ENCODE data around the gene PIGBOS1.

DNA sequence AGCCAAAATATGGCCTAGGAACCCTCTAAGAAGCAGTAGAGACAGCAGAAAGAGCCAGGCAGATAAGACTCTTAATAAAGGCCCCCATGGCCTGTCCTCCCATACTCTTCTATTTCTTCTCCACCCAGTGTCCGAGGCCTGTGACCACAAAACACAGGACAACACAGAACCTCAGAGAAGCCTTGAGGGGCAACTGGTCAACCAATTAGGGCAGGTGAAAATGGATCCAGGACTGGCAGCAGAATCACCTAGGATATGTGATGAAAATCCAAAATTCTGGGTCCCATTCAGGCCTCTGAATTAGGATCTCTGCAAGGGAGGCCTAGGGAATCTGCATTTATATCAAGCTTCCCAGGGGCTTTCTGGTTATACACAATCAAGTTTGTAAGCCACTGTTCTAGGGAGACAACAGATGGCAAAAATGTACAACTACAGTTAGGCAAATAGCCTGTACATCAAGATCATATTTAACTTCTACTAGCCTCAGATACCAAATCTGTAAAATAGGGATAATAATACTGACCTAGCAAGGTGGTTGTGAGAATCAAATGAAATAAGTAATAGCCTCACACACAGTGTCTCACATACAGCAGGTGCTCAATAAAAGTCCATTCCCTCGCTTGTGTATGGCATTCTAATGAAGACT is 39.7 kb downstream of the PIGBOS1 start:
- TF ChIP-seq POLR2A (IDR thresholded peaks at IDR 0.05; ENCODE audit: low read depth, low read length) (no peak), GATA2 (IDR thresholded peaks at IDR 0.05; ENCODE audit: insufficient read depth, insufficient read length, low read depth, low read length) (no peak)
